Renal pelvis (tissue), 4 donors: ENCODE measurements around the gene EFNA1. TPM values are rescaled to one million over a fixed set of nuclear protein-coding genes. Genes with fewer than 3 reads are reported as not detected.

ENCODE experiments used
- DNase-seq: peaks from one replicate; pipeline ENCODE4 v3.0.0-alpha.2; 2013
- polyA plus RNA-seq, 3 donors: library from polyadenylated mRNA; unstranded; fragments of 120-200 nt; gene quantifications; one replicate each; pipeline ENCODE4 v1.2.1, GENCODE V29; 2013; ENCODE audit not compliant: insufficient read length in 3 of 3

The EFNA1 gene
- polyA plus RNA-seq, 3 donors, result 66.7 to 79.3 (median 73.3) TPM

- no peak for DNase-seq
These were observed 41.4 kb upstream of the EFNA1 start for GRCh38 chr1:155086128-155086741.

GRCh38 chr1:155086856-155087535 is 40.7 kb upstream of the EFNA1 start:
- DNase-seq, result no peak

- DNase-seq, result no peak
These were observed 36.3 kb upstream of the EFNA1 start for GRCh38 chr1:155091071-155092051.

GRCh38 chr1:155092131-155092530 is 35.5 kb upstream of the EFNA1 start:
- no peak for DNase-seq

- no peak for DNase-seq
These were observed 35.0 kb upstream of the EFNA1 start for GRCh38 chr1:155092641-155093040.

GRCh38 chr1:155093911-155094621 is 33.6 kb upstream of the EFNA1 start:
- DNase-seq, result no peak

- DNase-seq, result no peak
These were observed 33.1 kb upstream of the EFNA1 start for GRCh38 chr1:155094622-155094948.

GRCh38 chr1:155099331-155099730 is 28.3 kb upstream of the EFNA1 start:
- DNase-seq, result no peak

GRCh38 chr1:155103325-155103724 is 24.4 kb upstream of the EFNA1 start:
- no peak for DNase-seq

- no peak for DNase-seq
These were observed 22.8 kb upstream of the EFNA1 start for GRCh38 chr1:155104605-155105534.

- DNase-seq, result no peak
These were observed 22.1 kb upstream of the EFNA1 start for GRCh38 chr1:155105604-155106011.

GRCh38 chr1:155106862-155107261 is 20.8 kb upstream of the EFNA1 start:
- no peak for DNase-seq

- no peak for DNase-seq
These were observed 20.1 kb upstream of the EFNA1 start for GRCh38 chr1:155107309-155108264.

- no peak for DNase-seq
These were observed 19.4 kb upstream of the EFNA1 start for GRCh38 chr1:155108296-155108695.

- DNase-seq, result no peak
These were observed 17.3 kb upstream of the EFNA1 start for GRCh38 chr1:155110381-155110780.

- DNase-seq, result no peak
These were observed 16.9 kb upstream of the EFNA1 start for GRCh38 chr1:155110826-155111225.

GRCh38 chr1:155113450-155113980 is 14.2 kb upstream of the EFNA1 start:
- no peak for DNase-seq

GRCh38 chr1:155116113-155116764 is 11.4 kb upstream of the EFNA1 start:
- DNase-seq, result no peak

- no peak for DNase-seq
These were observed 10.1 kb upstream of the EFNA1 start for GRCh38 chr1:155117610-155118009.
